H1 (cell line): Measurements from ENCODE around the gene TSFM. TPM values are rescaled to one million over a fixed set of nuclear protein-coding genes. Genes with fewer than 3 reads are reported as not detected.

Experiments
- CEBPB ChIP-seq: IDR thresholded peaks from 2 replicates; pipeline ENCODE4 v1.6.1; 2012; ENCODE audit warnings: low read depth, low read length
- CHD1 ChIP-seq: IDR thresholded peaks from 2 replicates; pipeline ENCODE4 v1.6.1; 2012; ENCODE audit warnings: low read depth, low read length, improper control_type of control experiment
- HDAC2 ChIP-seq, 2 experiments: fragments of 300-600 bp in 1 of 2; sonication (generic) in 1 of 2; IDR thresholded peaks; 2 replicates each; pipeline ENCODE4 v1.6.1; 2011 to 2012; ENCODE audit warnings: low read depth in 2 of 2, low read length in 2 of 2, mild to moderate bottlenecking in 2 of 2, moderate library complexity in 2 of 2, borderline replicate concordance in 1 of 2, inconsistent platforms in 1 of 2
- JUN ChIP-seq: IDR thresholded peaks from 2 replicates; pipeline ENCODE4 v1.6.1; 2011; ENCODE audit warnings: low read depth, mild to moderate bottlenecking, improper control_type of control experiment, low read length
- MAFK ChIP-seq: IDR thresholded peaks from 2 replicates; pipeline ENCODE4 v1.6.1; 2012; ENCODE audit warnings: low read depth, mild to moderate bottlenecking, improper control_type of control experiment, low read length
- SIN3A ChIP-seq, 2 experiments: IDR thresholded peaks in 1 of 2; conservative IDR thresholded peaks in 1 of 2; 2 replicates each; pipeline ENCODE4 v1.6.1; 2011 to 2012; ENCODE audit warnings: low read length in 2 of 2, improper control_type of control experiment in 1 of 2, low read depth in 1 of 2, mild to moderate bottlenecking in 1 of 2
- SRF ChIP-seq: IDR thresholded peaks from 2 replicates; pipeline ENCODE4 v1.6.1; 2011; ENCODE audit warnings: mild to moderate bottlenecking, low read depth, low read length, moderate library complexity
- polyA plus RNA-seq, 7 experiments: library from polyadenylated mRNA; depleted of rRNA in 3 of 7; stranded (reverse) in 5 of 7; unstranded in 2 of 7; fragments of >200 nt in 5 of 7; fragments of 200-250 nt in 2 of 7; gene quantifications; 1 replicate in 5 of 7; 2 replicates in 1 of 7; 4 replicates in 1 of 7; pipeline versions ENCODE4 v1.2.1 to v1.2.3, GENCODE V29; 2011 to 2013; ENCODE audit warnings: missing spikeins in 2 of 7, mixed read lengths in 2 of 7
- total RNA-seq: library from RNA; stranded (reverse); fragmentation: NEBNext Ultra II Directional; extraction: Animal tissue kit (Norgen Biotek cat#: 25700); gene quantifications from 2 replicates; pipeline ENCODE4 v1.2.1, GENCODE V29; 2021

Gene TSFM
- total and polyA plus RNA-seq, 2 of the 8 experiments (the other 6 are each of a cell fraction or from before 2014, with no cell fraction given) = 17.4 to 49.8 TPM

GRCh38 chr12:57783861-57784260 lies 1.3 kb downstream of the TSFM start (continued):
- TF ChIP-seq SIN3A (conservative IDR thresholded peaks at IDR 0.05 in 1 of 2, IDR thresholded peaks at IDR 0.05 in 1 of 2; ENCODE audit: low read depth in 1 of 2, low read length in 2 of 2) (no peak), CHD1 (no peak), HDAC2 (IDR thresholded peaks at IDR 0.05; ENCODE audit: borderline replicate concordance in 1 of 2, low read depth in 2 of 2, low read length in 2 of 2) (no peak), MAFK (no peak), SRF (no peak), JUN (no peak), CEBPB (no peak)
